Measurements from ENCODE around the gene GABPA.
A peak's percentile ranks its signal among the peaks of the same experiment; 100 is the strongest.
"Not testable (repeated sequence)": the region's sequence is repeated elsewhere in the genome, so short reads cannot be mapped to it uniquely, and the experiment has no call there.

The GABPA gene

DNA sequence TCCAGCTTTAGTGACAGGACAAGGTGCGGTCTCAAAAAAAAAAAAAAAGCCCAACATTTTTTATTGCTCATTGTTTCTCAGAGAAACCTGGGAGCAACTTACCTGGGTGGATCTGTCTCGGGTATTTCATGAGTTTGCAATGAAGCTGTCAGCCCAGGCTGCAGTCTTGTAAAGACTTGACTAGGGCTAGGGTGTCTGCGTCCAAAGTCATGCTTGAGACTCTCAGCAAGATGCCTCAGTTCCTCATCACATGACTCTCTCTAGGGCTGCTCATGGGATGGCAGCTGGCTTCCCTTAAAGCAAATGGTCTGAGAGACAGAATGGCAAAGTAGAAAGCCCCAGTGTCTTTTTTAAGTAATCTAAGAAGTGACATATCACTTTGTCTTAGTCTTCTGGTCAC lies 8.1 kb downstream of the GABPA start:
- no peak for DNase-seq

- DNase-seq: no peak
These were observed 10.1 kb downstream of the GABPA start for GRCh38 chr21:25744854-25745253.

DNA sequence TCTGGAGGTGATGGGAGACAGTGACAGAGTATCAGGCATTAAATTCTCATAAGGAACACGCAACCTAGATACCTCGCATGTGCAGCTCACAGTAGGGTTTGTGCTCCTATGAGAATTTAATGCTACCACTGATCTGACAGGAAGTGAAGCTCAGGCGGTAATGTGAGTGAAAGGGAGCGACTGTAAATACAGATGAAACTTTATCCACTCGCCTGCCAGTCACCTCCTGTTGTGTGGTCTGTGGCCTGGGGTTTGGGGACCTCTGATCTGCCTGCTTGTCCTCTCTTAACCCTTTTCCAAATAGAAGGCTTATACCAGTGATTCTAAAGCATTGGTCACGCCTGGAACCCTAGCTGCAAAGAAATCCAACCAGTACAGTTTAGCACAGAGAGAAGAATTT lies 15.3 kb downstream of the GABPA start:
- DNase-seq: no peak

GRCh38 chr21:25752416-25752815 lies 17.6 kb downstream of the GABPA start:
- DNase-seq: no peak

DNA sequence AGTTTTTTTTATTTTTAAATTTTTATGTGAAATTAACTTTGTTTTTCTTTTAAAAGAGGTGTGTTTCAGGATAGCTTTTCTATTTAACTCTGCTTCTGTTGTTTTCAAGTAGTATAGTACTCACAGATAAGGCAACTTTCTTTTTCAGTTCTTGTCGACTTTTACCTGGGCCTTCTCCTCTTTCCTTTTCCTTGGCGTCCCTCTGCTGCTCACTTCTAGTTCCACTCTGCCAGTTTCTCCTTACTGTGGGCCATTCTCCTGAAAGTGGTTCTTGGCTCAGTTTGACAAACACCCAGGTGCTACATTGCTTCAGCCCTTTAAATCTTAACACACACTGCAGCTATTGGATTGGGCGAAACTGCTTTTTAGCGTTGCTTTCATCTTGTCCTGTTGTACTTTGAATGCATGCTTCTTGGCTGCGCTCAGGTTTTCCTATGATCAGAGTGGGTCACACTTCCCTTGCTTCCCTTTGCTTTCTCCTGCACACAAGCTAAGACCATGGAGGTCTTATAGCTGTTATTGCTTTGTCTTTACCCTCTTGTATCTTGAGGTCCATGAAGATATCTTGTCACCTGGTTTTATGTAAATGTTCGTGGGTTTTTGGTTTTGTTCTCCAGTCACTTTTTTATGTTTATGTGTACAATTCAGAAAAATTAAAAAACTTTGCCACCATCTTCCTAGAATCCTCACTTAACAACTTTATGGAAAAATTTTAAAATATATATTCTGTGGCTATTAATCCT lies 21.6 kb downstream of the GABPA start:
- DNase-seq: no peak

DNA sequence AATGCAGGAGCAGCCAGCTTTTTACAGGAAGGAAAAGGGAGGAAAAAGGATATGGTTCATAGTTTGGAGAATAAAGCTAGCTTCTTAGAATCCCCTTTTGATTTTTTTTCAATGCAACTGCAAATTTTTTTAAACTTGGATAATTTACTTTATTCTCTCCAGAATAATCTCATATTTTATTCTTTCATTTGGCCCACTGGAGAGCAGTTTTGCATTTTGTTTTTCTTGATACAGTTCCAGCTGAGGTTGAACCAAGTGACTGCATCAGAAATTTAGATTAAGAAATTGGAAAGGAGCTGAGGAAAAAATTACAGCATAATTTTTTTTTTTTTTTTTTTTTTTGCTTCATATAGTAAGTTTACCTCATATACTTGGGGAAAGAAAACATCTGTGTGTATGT lies 22.8 kb downstream of the GABPA start:
- DNase-seq: no peak

GRCh38 chr21:25759573-25759972 lies 24.8 kb downstream of the GABPA start:
- no peak for DNase-seq

GRCh38 chr21:25760061-25760460 lies 25.3 kb downstream of the GABPA start:
- no peak for DNase-seq

DNA sequence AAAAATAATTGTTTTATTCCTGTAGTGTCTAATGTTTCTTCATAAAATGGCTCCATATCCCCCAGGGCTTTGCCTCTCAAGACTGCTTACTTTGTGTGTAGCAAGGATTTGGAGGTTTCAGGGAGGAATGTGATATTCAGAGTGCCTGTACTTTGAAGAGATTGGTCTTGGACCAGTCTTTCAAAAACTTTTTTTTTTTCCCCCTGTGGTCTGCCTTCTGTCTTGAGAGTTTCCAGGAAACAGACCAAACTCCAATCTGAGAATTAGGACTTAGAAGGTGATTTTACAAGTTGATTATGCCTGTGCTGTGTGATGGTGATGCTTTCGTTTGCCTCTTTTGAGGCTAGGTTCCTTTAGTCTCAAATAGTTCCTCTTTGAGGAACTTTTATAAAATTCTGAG lies 25.9 kb downstream of the GABPA start:
- DNase-seq: no peak

GRCh38 chr21:25764065-25764464 lies 29.3 kb downstream of the GABPA start:
- DNase-seq: no peak

DNA sequence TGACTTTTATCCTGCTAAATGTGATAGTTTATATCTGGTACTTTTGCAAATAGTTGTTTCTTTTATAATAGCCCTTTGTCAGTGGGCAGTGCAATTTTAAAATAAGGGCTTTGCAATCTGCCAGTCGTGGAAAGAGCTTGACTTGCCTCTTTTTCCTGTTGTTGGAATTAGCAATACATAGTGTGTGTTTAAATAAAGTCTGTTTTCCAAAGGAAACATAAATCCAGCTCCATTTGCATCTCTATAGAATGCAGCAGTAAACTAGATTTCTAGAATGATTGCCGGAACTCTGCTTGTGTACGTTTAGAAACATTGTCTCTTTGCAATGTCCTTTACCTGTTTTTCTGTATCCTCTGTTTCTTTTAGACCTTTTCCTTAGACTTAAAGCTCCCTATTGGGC lies 33.1 kb downstream of the GABPA start:
- DNase-seq: no peak

DNA sequence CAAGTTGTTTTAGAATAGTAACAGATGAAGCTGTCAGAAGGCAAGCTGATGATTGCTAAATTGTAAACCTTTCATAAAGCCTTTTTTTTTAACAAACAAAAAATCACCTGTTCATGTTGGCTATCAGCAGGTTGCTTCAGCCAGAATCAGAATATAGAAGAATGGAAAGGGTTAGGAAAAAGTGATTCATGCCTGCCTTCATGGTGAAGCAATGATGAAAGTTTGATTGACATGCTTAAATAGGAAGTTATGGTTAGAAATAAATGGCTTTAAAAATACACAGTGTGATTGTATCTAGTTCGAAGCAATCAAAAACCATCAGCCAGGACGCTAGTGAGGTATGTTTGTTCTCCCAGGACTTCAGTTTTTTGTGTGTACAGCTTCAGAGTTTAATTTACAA lies 37.9 kb downstream of the GABPA start:
- no peak for DNase-seq

GRCh38 chr21:25776440-25776839 lies 41.7 kb downstream of the GABPA start:
- DNase-seq: no peak

DNA sequence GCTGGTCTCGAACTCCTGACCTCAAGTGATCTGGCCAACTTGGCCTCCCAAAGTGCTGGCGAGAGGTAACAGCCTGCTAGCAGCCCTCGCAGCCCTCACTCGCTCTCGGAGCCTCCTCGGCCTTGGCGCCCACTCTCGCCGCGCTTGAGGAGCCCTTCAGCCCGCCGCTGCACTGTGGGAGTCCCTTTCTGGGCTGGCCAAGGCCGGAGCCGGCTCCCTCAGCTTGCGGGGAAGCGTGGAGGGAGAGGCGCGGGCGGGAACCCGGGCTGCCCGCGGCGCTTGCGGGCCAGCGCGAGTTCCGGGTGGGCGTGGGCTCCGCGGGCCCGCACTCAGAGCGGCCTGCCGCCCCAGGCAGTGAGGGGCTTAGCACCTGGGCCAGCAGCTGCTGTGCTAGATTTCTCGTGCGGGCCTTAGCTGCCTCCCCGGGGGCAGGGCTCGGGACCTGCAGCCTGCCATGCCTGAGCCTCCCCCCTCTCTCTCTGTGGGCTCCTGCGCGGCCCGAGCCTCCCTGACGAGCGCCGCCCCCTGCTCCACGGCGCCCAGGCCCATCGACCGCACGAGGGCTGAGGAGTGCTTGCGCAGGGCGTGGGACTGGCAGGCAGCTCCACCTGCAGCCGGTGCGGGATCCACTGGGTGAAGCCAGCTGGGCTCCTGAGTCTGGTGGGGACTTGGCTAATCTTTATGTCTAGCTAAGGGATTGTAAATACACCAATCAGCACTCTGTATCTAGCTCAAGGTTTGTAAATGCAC lies 43.5 kb downstream of the GABPA start:
- not testable (repeated sequence) for DNase-seq

DNA sequence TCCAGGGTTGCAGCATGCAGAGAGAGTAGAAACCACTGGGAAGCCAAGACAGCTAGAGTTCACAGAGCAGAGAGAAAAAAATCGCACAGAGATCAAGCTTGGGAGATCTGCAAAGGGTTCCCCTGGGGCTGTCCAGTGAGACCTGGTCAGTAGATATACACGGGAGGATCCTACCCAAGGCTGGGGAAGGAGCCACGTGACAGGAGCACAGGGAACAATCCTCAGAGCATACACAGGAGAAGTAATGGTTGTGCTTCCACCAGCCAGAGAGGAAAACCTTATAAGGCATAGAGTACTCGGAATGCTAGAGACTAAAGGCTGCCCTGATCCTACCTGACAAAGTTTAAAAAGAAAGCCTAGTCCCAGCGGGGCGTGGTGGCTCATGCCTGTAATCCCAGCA lies 53.9 kb downstream of the GABPA start:
- DNase-seq: no peak

- DNase-seq: peak; percentile 12
These were observed 55.5 kb downstream of the GABPA start for GRCh38 chr21:25790122-25790877.

DNA sequence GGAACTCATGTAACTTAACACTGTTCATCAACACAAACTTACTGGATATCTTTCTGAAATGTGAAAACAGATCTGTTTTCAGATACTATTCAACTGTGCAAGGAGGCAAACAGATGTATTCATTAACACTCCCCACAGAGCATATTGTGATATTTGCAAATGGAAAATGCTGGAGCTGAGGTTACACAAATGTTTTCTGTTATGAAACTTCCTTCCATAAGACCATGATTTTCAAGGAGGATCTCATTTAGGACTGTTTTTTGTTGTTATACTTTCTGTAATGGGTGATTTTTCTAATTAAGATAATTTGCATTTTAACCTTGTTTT lies 56.1 kb downstream of the GABPA start:
- DNase-seq: no peak

- no peak for DNase-seq
These were observed 56.5 kb downstream of the GABPA start for GRCh38 chr21:25791319-25791718.

DNA sequence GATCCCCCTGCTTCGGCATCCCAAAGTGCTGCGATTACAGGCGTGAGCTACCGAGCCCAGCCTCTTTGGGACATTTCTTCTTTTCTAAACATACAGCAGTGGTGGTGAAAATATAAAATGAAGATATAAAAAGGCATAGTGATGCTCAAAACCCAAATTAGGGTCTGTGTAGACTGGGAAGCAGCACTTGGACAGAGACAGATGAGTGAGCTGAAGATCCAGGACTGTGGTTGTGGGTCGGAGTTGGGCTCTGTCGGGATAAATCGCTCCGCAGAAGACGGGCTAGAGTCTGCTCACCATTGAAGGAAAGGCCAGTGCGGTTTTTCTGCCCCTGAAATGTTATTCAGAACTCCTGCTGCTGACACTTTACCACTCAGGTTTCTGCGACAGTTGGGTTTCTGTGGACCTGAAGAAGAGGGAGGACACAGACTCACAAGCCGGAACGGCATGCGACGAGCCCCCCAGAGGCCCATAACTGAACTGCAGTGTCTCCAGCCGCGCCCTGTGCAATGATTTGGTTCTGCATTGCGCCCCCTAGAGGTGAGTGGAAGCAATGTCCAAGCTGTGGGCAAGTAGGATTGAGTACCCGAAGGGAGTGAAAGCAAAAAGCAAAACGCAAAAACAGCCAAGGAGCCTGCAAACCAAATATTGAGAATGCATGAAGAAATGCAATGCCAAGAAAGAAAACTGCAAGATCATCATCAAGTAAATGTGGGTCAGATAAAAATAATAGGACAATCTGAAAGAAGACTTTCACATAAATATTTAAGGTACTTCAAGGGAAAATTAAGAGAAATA lies 66.6 kb downstream of the GABPA start:
- DNase-seq: peak; percentile 84

DNA sequence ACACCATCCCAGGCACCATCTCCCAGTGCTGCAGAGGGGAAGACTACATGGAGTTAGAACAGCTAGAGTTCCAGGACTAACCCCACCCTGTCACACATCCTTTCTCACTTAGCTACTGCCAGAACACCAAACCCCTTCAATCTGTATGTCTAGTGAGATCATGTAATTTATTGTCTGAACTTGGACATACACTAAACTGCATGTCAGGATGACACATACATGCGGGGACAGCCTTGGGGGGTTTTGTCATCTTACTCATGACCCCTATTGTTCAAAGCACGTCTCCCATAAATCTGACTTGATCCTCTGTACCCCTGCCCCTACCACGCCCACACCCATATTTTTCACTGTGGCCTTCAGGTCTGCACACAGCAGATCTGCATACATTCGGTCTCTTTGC lies 71.3 kb downstream of the GABPA start:
- no peak for DNase-seq

DNA sequence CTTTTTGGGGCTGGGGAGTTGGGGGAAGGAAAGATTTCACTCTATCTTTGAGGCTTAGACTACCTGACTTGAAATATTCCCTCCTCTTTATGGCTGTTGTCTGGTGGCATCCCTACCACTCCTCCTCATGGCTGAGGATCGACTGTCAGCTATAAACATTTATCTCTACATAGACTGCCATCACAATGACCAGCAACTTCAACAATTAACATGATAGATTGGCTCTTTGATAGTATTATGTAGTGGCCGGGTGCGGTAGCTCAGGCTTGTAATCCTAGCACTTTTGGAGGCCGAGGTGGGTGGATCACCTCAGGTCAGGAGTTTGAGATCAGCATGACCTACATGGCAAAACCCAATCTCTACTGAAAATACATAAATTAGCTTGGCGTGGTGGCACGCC lies 72.4 kb downstream of the GABPA start:
- no peak for DNase-seq

- DNase-seq: no peak
These were observed 74.2 kb downstream of the GABPA start for GRCh38 chr21:25809013-25809412.

DNA sequence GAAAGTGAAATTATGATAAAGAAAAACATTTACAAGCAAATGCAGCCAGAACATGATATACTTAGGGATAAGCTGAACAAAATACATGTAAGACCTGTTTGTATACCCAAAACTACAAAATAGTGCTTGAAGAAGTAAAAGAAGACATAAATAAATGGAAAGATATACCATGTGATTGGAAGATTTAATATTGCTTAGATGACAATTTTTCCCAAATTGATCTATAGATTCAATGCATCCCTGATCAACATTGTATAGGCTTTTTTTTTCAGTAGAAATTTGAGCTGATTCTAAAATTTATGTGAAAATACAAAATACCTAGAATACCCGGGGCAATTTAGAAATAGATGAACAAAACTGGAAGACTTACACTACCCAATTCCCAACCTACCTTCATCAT lies 76.4 kb downstream of the GABPA start:
- no peak for DNase-seq

All from NCI-H774 (cell line).